Erythroblast (primary cell): ENCODE results near the gene FAM83D.

Source experiments
- GATA1 ChIP-seq: IDR thresholded peaks from 2 replicates; pipeline ENCODE4 v1.6.1; 2011; ENCODE audit warnings: low read depth, mild to moderate bottlenecking, control low read depth, low read length, moderate library complexity
- POLR2A ChIP-seq: IDR thresholded peaks from 2 replicates; pipeline ENCODE4 v1.6.1; 2011; ENCODE audit warnings: mild to moderate bottlenecking, low read length

DNA sequence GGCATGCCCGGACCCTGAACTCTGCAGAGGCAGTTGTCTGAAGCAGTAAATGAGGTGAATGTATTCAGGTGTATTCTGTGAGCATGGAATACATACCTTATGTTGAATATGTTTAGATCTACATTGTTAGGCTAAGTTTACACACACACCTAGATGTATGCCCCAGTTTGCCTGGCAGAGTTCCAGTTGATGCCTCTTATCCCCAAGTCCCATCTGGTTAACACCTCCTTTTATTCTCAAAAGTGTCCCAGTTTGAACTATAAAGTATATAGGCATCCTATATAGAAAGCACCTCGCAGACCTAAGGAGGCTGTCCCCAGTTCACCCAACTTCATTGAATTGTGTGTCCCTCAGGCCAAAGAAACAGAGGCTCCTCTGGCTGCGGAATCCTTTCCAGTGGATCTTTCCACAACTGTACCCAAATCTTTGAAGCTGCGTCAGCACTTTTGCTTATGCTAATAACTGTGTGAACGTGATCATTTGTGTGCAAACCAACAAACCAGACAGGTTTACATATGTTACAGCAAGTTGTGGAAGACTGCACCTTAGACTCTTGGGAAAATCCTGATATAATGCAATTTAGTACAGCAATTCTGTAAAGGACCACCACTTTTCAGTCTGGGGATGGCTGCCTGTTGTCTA is 31.1 kb downstream of the FAM83D start:
- TF ChIP-seq POLR2A: no peak
- TF ChIP-seq GATA1: no peak
